Coronary artery (tissue), 2 donors: ENCODE measurements around the gene DYSF.

Source experiments
- DNase-seq: peaks from one replicate; pipeline ENCODE4 v3.0.0-alpha.2; 2017; ENCODE audit warnings: low spot score
- H3K27ac ChIP-seq, 2 donors: fragments of 200-600 bp; sonication (generic); one replicate each; pipeline ENCODE4 v1.5.1; 2016 to 2019
- H3K4me3 ChIP-seq: fragments of 200-600 bp; sonication (generic); 2 replicates; pipeline ENCODE4 v1.5.1; 2016; ENCODE audit warnings: mild to moderate bottlenecking, moderate library complexity
- CTCF ChIP-seq: fragments of 200-600 bp; sonication (generic); IDR thresholded peaks from one replicate; pipeline ENCODE4 v1.5.1; 2019; ENCODE audit warnings: antibody characterized with exemption

The DYSF gene

GRCh38 chr2:71730785-71731383 is 277.5 kb downstream of the DYSF start:
- peak; percentile 64 for DNase-seq
- no peak for TF ChIP-seq CTCF
- H3K4me3 ChIP-seq, result no peak overlapping the region
- H3K27ac ChIP-seq, result no peak overlapping the region

- no peak overlapping the region for H3K27ac ChIP-seq
- DNase-seq, result no peak
- no peak for TF ChIP-seq CTCF
- no peak overlapping the region for H3K4me3 ChIP-seq
These were observed 281.3 kb downstream of the DYSF start for GRCh38 chr2:71734620-71735019.

- no peak overlapping the region for H3K27ac ChIP-seq
- no peak for TF ChIP-seq CTCF
- DNase-seq, result no peak
- no peak overlapping the region for H3K4me3 ChIP-seq
These were observed 282.3 kb downstream of the DYSF start for GRCh38 chr2:71735676-71736075.
